Uterus (tissue), 4 donors: ENCODE data around the gene ESPNL. TPM values are rescaled to one million over a fixed set of nuclear protein-coding genes. Genes with fewer than 3 reads are reported as not detected.
A peak's percentile ranks its signal among the peaks of the same experiment; 100 is the strongest.

Experiments used
- DNase-seq, 2 donors: peaks; one replicate each; pipeline ENCODE4 v3.0.0-alpha.2; 2019 to 2020
- H3K27ac ChIP-seq, 2 donors: fragments of 200-600 bp; sonication (generic); 1 replicate in 1 of 2; 2 replicates in 1 of 2; pipeline ENCODE4 v1.5.1; 2016 to 2018
- H3K27me3 ChIP-seq, 2 donors: fragments of 200-600 bp; sonication (generic); one replicate each; pipeline ENCODE4 v1.5.1; 2018 to 2019; ENCODE audit warnings: control low read depth in 1 of 2
- H3K36me3 ChIP-seq, 2 donors: fragments of 200-600 bp; sonication (generic); one replicate each; pipeline ENCODE4 v1.5.1; 2019; ENCODE audit warnings: control low read depth in 1 of 2
- H3K4me1 ChIP-seq, 2 donors: fragments of 200-600 bp; sonication (generic); one replicate each; pipeline ENCODE4 v1.5.1; 2018 to 2019; ENCODE audit warnings: control low read depth in 1 of 2
- H3K4me3 ChIP-seq, 2 donors: fragments of 200-600 bp; sonication (generic); 1 replicate in 1 of 2; 2 replicates in 1 of 2; pipeline ENCODE4 v1.5.1; 2018 to 2019; ENCODE audit warnings: mild to moderate bottlenecking in 1 of 2
- H3K9me3 ChIP-seq, 2 donors: fragments of 200-600 bp; sonication (generic); one replicate each; pipeline ENCODE4 v1.5.1; 2019; ENCODE audit warnings: control low read depth in 1 of 2
- POLR2A ChIP-seq, 2 donors: fragments of 450-650 bp; IDR thresholded peaks; one replicate each; pipeline ENCODE4 v1.6.1; 2016; ENCODE audit warnings: antibody characterized with exemption in 2 of 2, mild to moderate bottlenecking in 1 of 2, moderate library complexity in 1 of 2
- intact Hi-C: fragments of 100-400 bp; cut with DNase I; formaldehyde crosslinking; loops from one replicate; pipeline ENCODE4 v1.15.1; 2023; ENCODE audit warnings: low total_unique reads
- total RNA-seq, 4 donors: library from RNA; depleted of rRNA in 3 of 4; stranded (reverse); fragments of >200 nt in 3 of 4; gene quantifications; one replicate each; pipeline versions ENCODE4 v1.1.0 to v1.2.4, GENCODE V29; 2014 to 2023
- TF ChIP-seq, protein P1 (sequence below), 4 experiments: fragments of 200-600 bp in 2 of 4; fragments of 450-650 bp in 2 of 4; sonication (generic) in 2 of 4; IDR thresholded peaks; one replicate each; pipeline ENCODE4 v1.5.1; 2016 to 2019; ENCODE audit warnings: antibody characterized with exemption in 4 of 4, mild to moderate bottlenecking in 2 of 4, moderate library complexity in 1 of 4
- donor health status: DM: yes; HTN: yes; CAD: no.

The ESPNL gene
- total RNA-seq, 4 donors from 2014 or later: 0.34 to 7.7 TPM; not detected in 2

GRCh38 chr2:238104691-238105371, 4.7 kb downstream of the ESPNL start:
- Histone ChIP-seq H3K4me3 (no peak overlapping the region), H3K4me1 (no peaks in the 10 kb centered on the region), H3K27ac (no peak overlapping the region), H3K36me3 (no peaks in the 10 kb centered on the region), H3K9me3 (no peaks in the 10 kb centered on the region), H3K27me3 (no peaks in the 10 kb centered on the region)
- TF ChIP-seq POLR2A (IDR thresholded peaks at IDR 0.05): no peak
- TF ChIP-seq, protein P1, sequence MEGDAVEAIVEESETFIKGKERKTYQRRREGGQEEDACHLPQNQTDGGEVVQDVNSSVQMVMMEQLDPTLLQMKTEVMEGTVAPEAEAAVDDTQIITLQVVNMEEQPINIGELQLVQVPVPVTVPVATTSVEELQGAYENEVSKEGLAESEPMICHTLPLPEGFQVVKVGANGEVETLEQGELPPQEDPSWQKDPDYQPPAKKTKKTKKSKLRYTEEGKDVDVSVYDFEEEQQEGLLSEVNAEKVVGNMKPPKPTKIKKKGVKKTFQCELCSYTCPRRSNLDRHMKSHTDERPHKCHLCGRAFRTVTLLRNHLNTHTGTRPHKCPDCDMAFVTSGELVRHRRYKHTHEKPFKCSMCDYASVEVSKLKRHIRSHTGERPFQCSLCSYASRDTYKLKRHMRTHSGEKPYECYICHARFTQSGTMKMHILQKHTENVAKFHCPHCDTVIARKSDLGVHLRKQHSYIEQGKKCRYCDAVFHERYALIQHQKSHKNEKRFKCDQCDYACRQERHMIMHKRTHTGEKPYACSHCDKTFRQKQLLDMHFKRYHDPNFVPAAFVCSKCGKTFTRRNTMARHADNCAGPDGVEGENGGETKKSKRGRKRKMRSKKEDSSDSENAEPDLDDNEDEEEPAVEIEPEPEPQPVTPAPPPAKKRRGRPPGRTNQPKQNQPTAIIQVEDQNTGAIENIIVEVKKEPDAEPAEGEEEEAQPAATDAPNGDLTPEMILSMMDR (IDR thresholded peaks at IDR 0.05): no peak
- peak in 1 of 2 donors; percentile 13 for DNase-seq
- intact Hi-C loops: no loop called here

DNA sequence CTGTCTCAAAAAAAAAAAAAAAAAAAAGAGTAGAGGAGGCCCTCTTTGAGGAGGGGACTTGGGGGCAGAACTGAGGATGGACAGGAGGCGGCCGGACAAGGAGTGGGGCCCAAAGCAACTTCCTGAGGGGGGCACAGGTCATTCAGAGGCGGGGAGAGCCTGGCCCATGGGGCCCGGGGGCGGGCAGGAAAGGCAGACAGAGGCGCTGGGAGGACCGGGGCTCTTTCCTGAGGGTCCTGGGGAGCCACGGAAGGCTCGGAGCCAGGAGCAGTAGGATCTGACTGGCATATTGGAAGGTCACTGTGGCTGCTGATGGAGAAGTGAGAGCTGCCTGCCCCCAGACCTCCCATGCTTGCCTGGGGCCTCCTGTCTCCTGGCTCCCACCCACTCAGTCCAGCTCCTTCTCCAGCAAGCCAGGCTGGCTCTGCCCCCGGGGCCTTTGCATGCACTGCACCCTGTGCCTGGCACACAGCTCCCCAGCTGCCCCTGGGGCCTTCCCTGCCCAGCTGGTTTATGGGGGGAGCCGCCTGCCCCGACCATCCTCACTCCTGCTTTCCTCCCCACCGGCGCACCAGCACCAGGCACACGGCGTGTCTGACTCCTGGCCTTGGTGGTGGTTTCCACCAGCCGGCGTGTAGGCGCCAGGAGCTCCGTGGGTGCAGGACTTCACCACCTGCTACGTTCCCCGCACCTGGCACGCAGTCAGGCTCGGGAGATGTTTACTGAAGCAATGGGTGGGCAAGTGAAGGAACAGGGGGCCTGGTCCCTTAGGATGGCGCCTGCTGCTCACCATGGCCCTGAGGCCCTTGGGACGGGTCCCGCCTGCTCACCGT, 5.6 kb downstream of the ESPNL start:
- Histone ChIP-seq H3K4me3 (no peak overlapping the region), H3K9me3 (no peaks in the 10 kb centered on the region), H3K4me1 (no peaks in the 10 kb centered on the region), H3K27ac (no peak overlapping the region), H3K27me3 (no peaks in the 10 kb centered on the region), H3K36me3 (no peaks in the 10 kb centered on the region)
- no peak for TF ChIP-seq POLR2A (IDR thresholded peaks at IDR 0.05)
- TF ChIP-seq, protein P1 (IDR thresholded peaks at IDR 0.05): no peak
- peak in 1 of 2 donors; percentile 15 for DNase-seq
- intact Hi-C loops: no loop called here

DNA sequence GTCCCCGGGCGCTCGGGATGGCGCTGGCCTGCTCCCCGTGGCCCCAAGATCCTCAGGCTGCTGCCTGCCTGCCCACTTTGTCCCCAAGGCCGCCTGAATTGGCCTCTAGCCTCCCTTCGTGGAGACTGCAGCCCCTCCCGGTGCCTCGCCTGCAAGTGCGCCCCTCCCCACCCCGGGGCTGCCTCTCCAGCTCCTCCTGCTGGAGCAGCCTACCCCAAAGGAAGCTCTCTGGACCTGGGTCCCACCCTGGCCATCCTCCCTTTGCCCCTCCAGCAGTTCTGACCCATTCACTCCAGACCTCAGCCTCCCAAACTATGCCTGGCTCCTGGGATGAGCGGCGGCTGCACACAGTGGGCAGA, 6.2 kb downstream of the ESPNL start:
- Histone ChIP-seq H3K4me3 (no peak overlapping the region), H3K36me3 (no peaks in the 10 kb centered on the region)
- no peak for DNase-seq

GRCh38 chr2:238106698-238107524, 6.8 kb downstream of the ESPNL start:
- Histone ChIP-seq H3K27me3 (no peaks in the 10 kb centered on the region), H3K4me3 (no peak overlapping the region), H3K27ac (no peak overlapping the region), H3K4me1 (no peaks in the 10 kb centered on the region), H3K36me3 (no peaks in the 10 kb centered on the region), H3K9me3 (no peaks in the 10 kb centered on the region)
- TF ChIP-seq, protein P1 (IDR thresholded peaks at IDR 0.05): no peak
- no peak for TF ChIP-seq POLR2A (IDR thresholded peaks at IDR 0.05)
- peak in 1 of 2 donors; percentile 15 for DNase-seq
- intact Hi-C loops: no loop called here

More for the DNA sequence above, 6.2 kb downstream of the ESPNL start:
- no peaks in the 10 kb centered on the region for H3K4me1 ChIP-seq
- intact Hi-C loops: no loop called here
- H3K9me3 ChIP-seq: no peaks in the 10 kb centered on the region
- no peak overlapping the region for H3K27ac ChIP-seq
- TF ChIP-seq, protein P1 (IDR thresholded peaks at IDR 0.05): no peak
- TF ChIP-seq POLR2A (IDR thresholded peaks at IDR 0.05): no peak
- no peaks in the 10 kb centered on the region for H3K27me3 ChIP-seq
